Sigmoid colon (tissue), 7 donors: ENCODE results near the gene C1R. TPM values are rescaled to one million over a fixed set of nuclear protein-coding genes. Genes with fewer than 3 reads are reported as not detected.
"Not testable (repeated sequence)": the region's sequence is repeated elsewhere in the genome, so short reads cannot be mapped to it uniquely, and the experiment has no call there.

Experiments
- DNase-seq: peaks from one replicate; pipeline ENCODE4 v3.0.0-alpha.2; 2019
- H3K27ac ChIP-seq, 4 donors: fragments of 200-600 bp; sonication (generic); one replicate each; pipeline ENCODE4 v1.5.1; 2016 to 2019; ENCODE audit warnings: mild to moderate bottlenecking in 1 of 4
- H3K27me3 ChIP-seq, 3 donors: fragments of 200-600 bp; sonication (generic); one replicate each; pipeline ENCODE4 v1.5.1; 2019; ENCODE audit warnings: mild to moderate bottlenecking in 1 of 3
- H3K36me3 ChIP-seq, 4 donors: fragments of 200-600 bp; sonication (generic); one replicate each; pipeline ENCODE4 v1.5.1; 2016 to 2019
- H3K4me1 ChIP-seq, 4 donors: fragments of 200-600 bp; sonication (generic); one replicate each; pipeline ENCODE4 v1.5.1; 2017 to 2019
- H3K4me3 ChIP-seq, 4 donors: fragments of 200-600 bp; sonication (generic); one replicate each; pipeline ENCODE4 v1.5.1; 2017 to 2019; ENCODE audit warnings: mild to moderate bottlenecking in 2 of 4, moderate library complexity in 1 of 4
- H3K9me3 ChIP-seq, 4 donors: fragments of 200-600 bp in 3 of 4; sonication (generic) in 3 of 4; one replicate each; pipeline versions ENCODE4 v1.5.1 to v1.6.1; 2013 to 2019
- EP300 ChIP-seq, 4 donors: sonication (generic); formaldehyde crosslinking; IDR thresholded peaks; one replicate each; pipeline ENCODE4 v1.6.1; 2017; ENCODE audit warnings: antibody characterized with exemption in 4 of 4
- POLR2A ChIP-seq, 2 donors: fragments of 450-650 bp; IDR thresholded peaks; one replicate each; pipeline ENCODE4 v1.6.1; 2016; ENCODE audit warnings: antibody characterized with exemption in 2 of 2, mild to moderate bottlenecking in 2 of 2, moderate library complexity in 2 of 2
- POLR2AphosphoS5 ChIP-seq, 4 donors: sonication (generic); formaldehyde crosslinking; IDR thresholded peaks; one replicate each; pipeline ENCODE4 v1.6.1; 2017; ENCODE audit warnings: antibody characterized with exemption in 4 of 4
- WGBS, 2 donors: extraction: QIAGEN DNeasy Blood & Tissue Kit; methylation state at CpG; one replicate each; pipeline ENCODE4 v1.1.7; 2013; 5-methylcytosine and 5-hydroxymethylcytosine counted together
- intact Hi-C: fragments of 100-400 bp; cut with DNase I; formaldehyde crosslinking; loops from one replicate; pipeline ENCODE4 v1.15.1; 2023
- polyA plus RNA-seq, 3 donors: library from polyadenylated mRNA; stranded (reverse); fragments of 200-250 nt; gene quantifications; one replicate each; pipeline ENCODE4 v1.2.3, GENCODE V29; 2013
- total RNA-seq, 4 donors: library from RNA; depleted of rRNA; stranded (reverse); fragments of >200 nt; gene quantifications; one replicate each; pipeline ENCODE4 v1.1.0, GENCODE V29; 2016
- TF ChIP-seq, protein P1 (sequence below), 4 experiments: fragments of 450-650 bp in 3 of 4; fragments of 200-600 bp in 1 of 4; IDR thresholded peaks; one replicate each; pipeline ENCODE4 v1.5.1; 2016 to 2019; ENCODE audit warnings: antibody characterized with exemption in 4 of 4, mild to moderate bottlenecking in 3 of 4, moderate library complexity in 2 of 4
- donor health status: healthy with polysubstance abuse.
- donor health status: Bipolar disorder and iron deficiency.
- donor health status: healthy.

Gene C1R
- total and polyA plus RNA-seq, 7 donors = 23.8 to 493 (median 328) TPM

DNA sequence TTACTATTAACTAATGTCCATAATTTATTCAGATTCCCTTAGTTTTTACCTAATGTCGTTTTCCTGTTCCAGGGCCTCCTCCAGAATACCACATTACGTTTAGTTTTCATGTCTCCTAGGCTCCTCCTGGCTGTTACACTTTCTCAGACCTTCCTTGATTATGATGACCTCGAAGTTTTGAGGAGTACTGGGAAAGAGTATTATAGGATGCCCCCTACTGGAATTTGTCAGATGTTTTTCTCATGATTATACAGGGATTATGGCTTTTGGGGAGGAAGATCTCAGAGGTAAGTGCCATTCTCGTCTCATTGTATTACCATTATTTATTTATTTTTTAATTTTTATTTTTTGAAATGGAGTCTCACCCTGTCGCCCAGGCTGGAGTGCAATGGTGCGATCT is 49.4 kb downstream of the C1R start:
- 23 to 51% methylated on average over 6 of the region's 6 CpGs for WGBS, 2 donors

DNA sequence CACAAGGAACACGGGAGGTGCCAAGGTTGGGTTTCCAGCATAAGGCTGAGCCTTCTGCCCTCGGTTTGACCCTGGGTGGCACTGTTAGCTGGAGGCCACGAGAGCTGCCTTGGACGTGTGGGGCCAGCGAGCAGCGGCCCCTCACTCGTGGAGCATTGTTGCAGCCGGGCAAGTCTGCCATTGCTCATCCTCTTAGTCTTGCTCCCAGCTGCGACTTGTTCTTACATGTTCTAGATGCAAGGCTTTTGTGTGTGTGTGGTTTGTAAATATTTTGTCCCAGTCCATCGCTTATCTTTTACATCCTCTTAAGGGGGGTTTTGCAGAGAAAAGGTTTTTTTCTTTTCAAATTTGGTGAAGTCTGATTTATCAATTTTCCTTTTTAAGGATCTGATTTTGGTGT is 52.8 kb downstream of the C1R start:
- no peak overlapping the region for H3K27ac ChIP-seq
- WGBS, 2 donors = 85% methylated on average over 10 of the region's 10 CpGs
- no peaks in the 10 kb centered on the region for H3K9me3 ChIP-seq
- intact Hi-C loops = no loop called here
- H3K4me1 ChIP-seq = peaks cover 0 to 4% (median 0%) of the 10 kb centered on the region in 4 donors
- H3K27me3 ChIP-seq = no peaks in the 10 kb centered on the region
- no peaks in the 10 kb centered on the region for H3K36me3 ChIP-seq
- H3K4me3 ChIP-seq = no peak overlapping the region
- no peak for TF ChIP-seq EP300 (IDR thresholded peaks at IDR 0.05)
- TF ChIP-seq, protein P1, sequence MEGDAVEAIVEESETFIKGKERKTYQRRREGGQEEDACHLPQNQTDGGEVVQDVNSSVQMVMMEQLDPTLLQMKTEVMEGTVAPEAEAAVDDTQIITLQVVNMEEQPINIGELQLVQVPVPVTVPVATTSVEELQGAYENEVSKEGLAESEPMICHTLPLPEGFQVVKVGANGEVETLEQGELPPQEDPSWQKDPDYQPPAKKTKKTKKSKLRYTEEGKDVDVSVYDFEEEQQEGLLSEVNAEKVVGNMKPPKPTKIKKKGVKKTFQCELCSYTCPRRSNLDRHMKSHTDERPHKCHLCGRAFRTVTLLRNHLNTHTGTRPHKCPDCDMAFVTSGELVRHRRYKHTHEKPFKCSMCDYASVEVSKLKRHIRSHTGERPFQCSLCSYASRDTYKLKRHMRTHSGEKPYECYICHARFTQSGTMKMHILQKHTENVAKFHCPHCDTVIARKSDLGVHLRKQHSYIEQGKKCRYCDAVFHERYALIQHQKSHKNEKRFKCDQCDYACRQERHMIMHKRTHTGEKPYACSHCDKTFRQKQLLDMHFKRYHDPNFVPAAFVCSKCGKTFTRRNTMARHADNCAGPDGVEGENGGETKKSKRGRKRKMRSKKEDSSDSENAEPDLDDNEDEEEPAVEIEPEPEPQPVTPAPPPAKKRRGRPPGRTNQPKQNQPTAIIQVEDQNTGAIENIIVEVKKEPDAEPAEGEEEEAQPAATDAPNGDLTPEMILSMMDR (IDR thresholded peaks at IDR 0.05) = no peak
- no peak for TF ChIP-seq POLR2A (IDR thresholded peaks at IDR 0.05)
- no peak for DNase-seq

More for the DNA sequence above, 49.4 kb downstream of the C1R start:
- Histone ChIP-seq H3K4me3 (no peak overlapping the region), H3K27me3 (no peaks in the 10 kb centered on the region), H3K9me3 (no peaks in the 10 kb centered on the region), H3K4me1 (peaks cover 0 to 4% (median 0%) of the 10 kb centered on the region in 4 donors), H3K36me3 (no peaks in the 10 kb centered on the region), H3K27ac (no peak overlapping the region)
- no peak for TF ChIP-seq POLR2A (IDR thresholded peaks at IDR 0.05)
- TF ChIP-seq, protein P1 (IDR thresholded peaks at IDR 0.05) = peak in 3 of 4 experiments; percentile 23 to 46 (median 34)
- DNase-seq = no peak
- intact Hi-C loops = no loop called here

DNA sequence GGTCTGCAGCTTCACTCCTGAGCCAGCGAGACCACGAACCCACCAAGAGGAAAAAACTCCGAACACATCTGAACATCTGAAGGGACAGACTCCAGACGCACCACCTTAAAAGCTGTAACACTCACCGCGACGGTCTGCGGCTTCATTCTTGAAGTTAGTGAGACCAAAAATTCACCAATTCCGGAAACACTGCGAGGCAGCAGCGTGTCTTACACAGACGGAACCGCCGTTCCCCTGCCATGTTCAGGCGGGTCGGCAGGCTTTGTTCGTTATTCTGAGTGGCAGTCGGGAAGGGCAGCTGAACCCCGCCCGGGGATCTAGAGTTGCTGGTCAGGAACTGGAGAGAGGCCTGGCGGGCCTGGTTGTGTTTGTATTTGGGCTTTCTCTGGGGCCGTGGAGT is 53.7 kb downstream of the C1R start:
- 93% methylated on average over 22 of the region's 22 CpGs for WGBS, 2 donors
- no peaks in the 10 kb centered on the region for H3K36me3 ChIP-seq
- DNase-seq = no peak

DNA sequence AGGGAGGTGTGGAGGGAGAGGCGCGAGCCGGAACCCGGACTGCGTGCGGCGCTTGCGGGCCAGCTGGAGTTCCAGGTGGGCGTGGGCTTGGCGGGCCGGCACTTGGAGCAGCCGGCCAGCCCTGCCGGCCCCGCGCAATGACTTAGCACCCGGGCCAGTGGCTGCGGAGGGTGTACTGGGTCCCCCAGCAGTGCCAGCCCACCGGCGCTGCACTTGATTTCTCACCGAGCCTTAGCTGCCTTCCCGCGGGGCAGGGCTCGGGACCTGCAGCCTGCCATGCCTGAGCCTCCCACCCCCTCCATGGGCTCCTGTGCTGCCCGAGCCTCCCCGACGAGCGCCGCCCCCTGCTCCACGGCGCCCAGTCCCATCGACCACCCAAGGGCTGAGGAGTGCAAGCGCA is 54.8 kb downstream of the C1R start:
- H3K9me3 ChIP-seq, DNase-seq, H3K27ac ChIP-seq, H3K27me3 ChIP-seq, H3K4me3 ChIP-seq, intact Hi-C loops, H3K36me3 ChIP-seq, H3K4me1 ChIP-seq: not testable (repeated sequence)
- WGBS, 2 donors = 95 to 97% methylated on average over 32 of the region's 32 CpGs

More for the DNA sequence above, 53.7 kb downstream of the C1R start:
- H3K4me1 ChIP-seq = peaks cover 0 to 4% (median 0%) of the 10 kb centered on the region in 4 donors
- H3K27me3 ChIP-seq = no peaks in the 10 kb centered on the region
- no peak overlapping the region for H3K27ac ChIP-seq
- TF ChIP-seq POLR2A (IDR thresholded peaks at IDR 0.05) = no peak
- TF ChIP-seq POLR2AphosphoS5 (IDR thresholded peaks at IDR 0.05) = no peak
- TF ChIP-seq EP300 (IDR thresholded peaks at IDR 0.05) = no peak
- TF ChIP-seq, protein P1 (IDR thresholded peaks at IDR 0.05) = no peak
- no peak overlapping the region for H3K4me3 ChIP-seq
- intact Hi-C loops = no loop called here
- no peaks in the 10 kb centered on the region for H3K9me3 ChIP-seq

DNA sequence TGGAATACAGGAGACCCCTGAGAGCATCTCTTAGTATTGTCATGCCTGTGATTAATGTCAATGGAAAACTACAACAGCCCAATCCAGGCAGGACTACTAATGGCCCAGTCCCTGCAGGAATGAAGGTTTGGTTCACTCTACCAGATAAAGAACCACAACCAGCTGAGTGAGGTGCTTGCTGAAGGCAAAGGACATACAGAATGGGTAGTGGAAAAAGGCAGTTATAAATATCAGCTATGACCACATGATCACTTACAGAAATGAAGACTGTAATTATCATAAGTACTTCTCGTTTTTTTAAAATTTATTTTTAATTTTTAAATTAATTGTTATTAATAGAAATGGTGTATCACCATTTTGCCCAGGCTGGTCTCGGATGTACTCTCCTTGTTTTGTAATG is 56.8 kb downstream of the C1R start:
- TF ChIP-seq EP300 (IDR thresholded peaks at IDR 0.05) = no peak
- TF ChIP-seq, protein P1 (IDR thresholded peaks at IDR 0.05) = no peak
- no peak for TF ChIP-seq POLR2AphosphoS5 (IDR thresholded peaks at IDR 0.05)
- 68 to 75% methylated on average over 2 of the region's 2 CpGs for WGBS, 2 donors
- no peak for DNase-seq
- Histone ChIP-seq H3K36me3 (no peaks in the 10 kb centered on the region), H3K4me3 (no peak overlapping the region), H3K27ac (no peak overlapping the region), H3K27me3 (no peaks in the 10 kb centered on the region), H3K9me3 (no peaks in the 10 kb centered on the region), H3K4me1 (no peaks in the 10 kb centered on the region)
- intact Hi-C loops = no loop called here
